PC-3 (cell line): ENCODE results near the gene NUP62.

ENCODE experiments used
- CTCF ChIP-seq: fragments of 300-600 bp; sonication (generic); conservative IDR thresholded peaks from 2 replicates; pipeline ENCODE4 v1.5.1; 2017; ENCODE audit warnings: antibody characterized with exemption, low read depth, mild to moderate bottlenecking, low read length
- EZH2 ChIP-seq: fragments of 300-600 bp; sonication (generic); IDR thresholded peaks from one replicate; pipeline ENCODE4 v1.6.1; 2017; ENCODE audit warnings: antibody characterized with exemption, mild to moderate bottlenecking, low read length; ENCODE audit not compliant: unreplicated experiment
- EZH2phosphoT487 ChIP-seq: fragments of 300-600 bp; sonication (generic); IDR thresholded peaks from 2 replicates; pipeline ENCODE4 v1.6.1; 2018; ENCODE audit warnings: mild to moderate bottlenecking, antibody characterized with exemption, low read length, borderline replicate concordance

DNA sequence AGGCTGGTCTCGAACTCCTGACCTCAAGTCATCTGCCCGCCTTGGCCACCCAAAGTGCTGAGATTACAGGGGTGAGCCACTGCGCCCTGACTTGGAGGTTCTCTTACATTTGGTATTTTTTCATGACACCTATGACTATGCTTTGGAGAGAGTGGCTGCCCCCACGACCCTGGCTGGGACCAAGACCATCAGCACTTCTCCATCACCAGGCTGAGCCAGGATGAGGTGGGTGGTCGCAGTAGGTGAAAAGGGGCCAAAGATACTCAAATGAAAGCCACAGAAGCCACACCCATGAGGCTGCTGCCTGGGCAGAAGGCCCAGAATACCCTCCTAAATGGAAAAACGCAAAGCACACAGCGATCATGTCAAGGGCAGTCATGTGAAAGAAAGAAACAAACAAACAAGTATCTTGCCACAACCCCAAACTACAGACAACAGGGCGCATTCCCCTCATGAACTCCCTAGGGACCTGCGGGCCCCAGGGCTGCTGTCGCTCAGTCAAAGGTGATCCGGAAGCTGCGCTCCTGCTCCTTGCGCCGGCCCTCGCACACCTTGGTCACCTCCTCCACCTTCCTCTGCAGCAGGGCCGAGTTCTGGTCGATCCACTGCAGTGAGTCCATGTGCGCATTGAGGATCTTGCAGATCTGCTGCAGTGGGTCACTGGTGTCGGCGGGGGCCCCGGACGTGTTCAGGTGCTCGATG lies 21.4 kb downstream of the NUP62 start:
- TF ChIP-seq CTCF (no peak), EZH2phosphoT487 (no peak), EZH2 (no peak)
